ENCODE results near the gene RHOC.

RHOC gene

GRCh38 chr1:112716133-112716720 is 9.3 kb upstream of the RHOC start:
- DNase-seq: peak; percentile 65

GRCh38 chr1:112715264-112716053 is 8.5 kb upstream of the RHOC start, which contains the start of gene PPM1J:
TSS of gene PPM1J (minus strand) at chr1:112715332. CDS start at chr1:112715301, 31 bp downstream.
- peak; percentile 94 for DNase-seq

GRCh38 chr1:112714313-112715263 is 7.7 kb upstream of the RHOC start:
- DNase-seq: no peak

GRCh38 chr1:112713466-112714312 is 6.8 kb upstream of the RHOC start:
- no peak for DNase-seq

GRCh38 chr1:112712701-112713128 is 5.8 kb upstream of the RHOC start:
- no peak for DNase-seq

- DNase-seq: no peak
Measured at GRCh38 chr1:112712191-112712590, 5.3 kb upstream of the RHOC start.

GRCh38 chr1:112711670-112712069 is 4.7 kb upstream of the RHOC start:
- no peak for DNase-seq

- DNase-seq: no peak
Measured at GRCh38 chr1:112711041-112711440, 4.1 kb upstream of the RHOC start.

GRCh38 chr1:112710586-112710985 is 3.7 kb upstream of the RHOC start:
- no peak for DNase-seq

GRCh38 chr1:112710159-112710558 is 3.2 kb upstream of the RHOC start:
- no peak for DNase-seq

GRCh38 chr1:112708489-112708888 is 1.6 kb upstream of the RHOC start:
- DNase-seq: no peak

GRCh38 chr1:112708002-112708448 is 1.1 kb upstream of the RHOC start:
- no peak for DNase-seq

- peak; percentile 46 for DNase-seq
Measured at GRCh38 chr1:112707221-112708001, 484 bp upstream of the RHOC start.

- no peak for DNase-seq
Measured at GRCh38 chr1:112704934-112705627, 1.8 kb downstream of the RHOC start.

- DNase-seq: no peak
Measured at GRCh38 chr1:112704391-112704933, 2.5 kb downstream of the RHOC start.

GRCh38 chr1:112703706-112704105 is 3.2 kb downstream of the RHOC start:
- DNase-seq: no peak

GRCh38 chr1:112702420-112703261 is 4.3 kb downstream of the RHOC start:
- DNase-seq: no peak

GRCh38 chr1:112702067-112702395 is 4.9 kb downstream of the RHOC start:
- DNase-seq: no peak

- no peak for DNase-seq
Measured at GRCh38 chr1:112701227-112702066, 5.5 kb downstream of the RHOC start.
